ENCODE data around the gene PDPN.

Gene PDPN

GRCh38 chr1:13617773-13618172, 34.1 kb downstream of the PDPN start:
- Mint-ChIP-seq H3K27ac (no peak overlapping the region), H3K4me1 (no peaks in the 10 kb centered on the region), H3K4me3 (no peak overlapping the region), H3K27me3 (peaks cover 2% of the 10 kb centered on the region), H3K36me3 (ENCODE audit: low read depth) (no peaks in the 10 kb centered on the region), H3K9me3 (no peaks in the 10 kb centered on the region)
- ATAC-seq (no peak), DNase-seq (no peak)

DNA sequence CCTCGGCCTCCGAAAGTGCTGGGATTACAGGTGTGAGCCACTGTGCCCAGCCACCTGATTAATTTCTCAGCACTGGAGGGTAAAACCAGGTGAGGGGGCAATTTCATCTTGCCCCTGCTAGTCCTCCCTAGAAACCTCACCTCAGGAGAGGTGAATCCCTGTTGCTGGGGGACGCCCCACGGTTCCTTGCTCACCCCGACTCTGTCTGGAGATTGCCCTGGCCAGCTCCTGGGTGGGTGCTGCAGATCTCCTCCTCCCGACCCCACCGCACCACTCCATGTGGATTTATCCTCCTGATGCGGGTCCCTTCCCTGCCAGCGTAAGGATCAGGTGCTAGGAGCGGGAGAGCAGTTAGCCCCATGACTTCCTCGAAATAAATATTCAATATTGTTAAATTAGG, 34.9 kb downstream of the PDPN start:
- H3K27ac Mint-ChIP-seq: no peak overlapping the region
- DNase-seq (no peak), ATAC-seq (no peak)
- no peak overlapping the region for H3K4me3 Mint-ChIP-seq
- H3K36me3 Mint-ChIP-seq (ENCODE audit: low read depth): no peaks in the 10 kb centered on the region
- no peaks in the 10 kb centered on the region for H3K4me1 Mint-ChIP-seq
- H3K27me3 Mint-ChIP-seq: peaks cover 2% of the 10 kb centered on the region
- H3K9me3 Mint-ChIP-seq: no peaks in the 10 kb centered on the region

- DNase-seq: no peak
- no peaks in the 10 kb centered on the region for H3K36me3 Mint-ChIP-seq (ENCODE audit: low read depth)
- ATAC-seq: no peak
- no peaks in the 10 kb centered on the region for H3K4me1 Mint-ChIP-seq
- peaks cover 2% of the 10 kb centered on the region for H3K27me3 Mint-ChIP-seq
- no peak overlapping the region for H3K4me3 Mint-ChIP-seq
- H3K9me3 Mint-ChIP-seq: no peaks in the 10 kb centered on the region
- H3K27ac Mint-ChIP-seq: no peak overlapping the region
Measured at GRCh38 chr1:13619909-13620308, 36.3 kb downstream of the PDPN start.

DNA sequence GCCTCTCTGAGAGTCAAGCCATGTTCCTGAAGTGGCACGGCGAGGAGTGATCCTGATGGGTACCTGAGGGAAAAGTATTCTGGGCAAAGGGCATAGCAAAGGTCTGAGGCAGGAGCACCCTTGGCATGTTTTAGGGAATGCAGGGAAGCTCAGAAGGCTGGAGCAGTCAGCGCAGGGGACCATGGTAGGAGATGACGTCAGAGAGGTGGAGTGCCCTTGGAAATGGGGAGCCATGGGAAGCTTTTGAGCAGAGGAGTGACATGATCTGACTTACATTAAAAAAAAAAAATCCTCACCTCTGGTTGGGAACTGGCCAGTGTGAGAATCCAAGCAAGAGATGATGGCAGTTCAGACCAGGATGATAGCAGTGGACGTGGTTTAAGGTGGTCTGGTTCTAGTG, 37.2 kb downstream of the PDPN start:
- no peak for DNase-seq
- Mint-ChIP-seq H3K9me3 (no peaks in the 10 kb centered on the region), H3K27ac (no peak overlapping the region), H3K4me1 (no peaks in the 10 kb centered on the region), H3K36me3 (ENCODE audit: low read depth) (no peaks in the 10 kb centered on the region), H3K4me3 (no peak overlapping the region), H3K27me3 (peaks cover 2% of the 10 kb centered on the region)
- ATAC-seq: no peak

GRCh38 chr1:13622446-13622845, 38.8 kb downstream of the PDPN start:
- H3K9me3 Mint-ChIP-seq: no peaks in the 10 kb centered on the region
- ATAC-seq: no peak
- H3K27ac Mint-ChIP-seq: no peak overlapping the region
- H3K4me3 Mint-ChIP-seq: no peak overlapping the region
- H3K36me3 Mint-ChIP-seq (ENCODE audit: low read depth): no peaks in the 10 kb centered on the region
- no peaks in the 10 kb centered on the region for H3K4me1 Mint-ChIP-seq
- no peak for DNase-seq
- peaks cover 2% of the 10 kb centered on the region for H3K27me3 Mint-ChIP-seq

- ATAC-seq (no peak), DNase-seq (no peak)
- H3K36me3 Mint-ChIP-seq (ENCODE audit: low read depth): no peaks in the 10 kb centered on the region
- peaks cover 2% of the 10 kb centered on the region for H3K27me3 Mint-ChIP-seq
- H3K4me3 Mint-ChIP-seq: no peak overlapping the region
- no peak overlapping the region for H3K27ac Mint-ChIP-seq
- H3K9me3 Mint-ChIP-seq: no peaks in the 10 kb centered on the region
- no peaks in the 10 kb centered on the region for H3K4me1 Mint-ChIP-seq
Measured at GRCh38 chr1:13623021-13623637, 39.5 kb downstream of the PDPN start.

GRCh38 chr1:13624526-13624925, 40.9 kb downstream of the PDPN start:
- DNase-seq (no peak), ATAC-seq (no peak)
- Mint-ChIP-seq H3K36me3 (ENCODE audit: low read depth) (no peaks in the 10 kb centered on the region), H3K27ac (no peak overlapping the region), H3K4me1 (no peaks in the 10 kb centered on the region), H3K27me3 (no peaks in the 10 kb centered on the region), H3K4me3 (no peak overlapping the region), H3K9me3 (no peaks in the 10 kb centered on the region)

GRCh38 chr1:13627127-13627526, 43.5 kb downstream of the PDPN start:
- DNase-seq (no peak), ATAC-seq (no peak)
- H3K27me3 Mint-ChIP-seq: no peaks in the 10 kb centered on the region
- H3K9me3 Mint-ChIP-seq: peaks cover 5% of the 10 kb centered on the region
- H3K36me3 Mint-ChIP-seq (ENCODE audit: low read depth): no peaks in the 10 kb centered on the region
- no peak overlapping the region for H3K4me3 Mint-ChIP-seq
- H3K4me1 Mint-ChIP-seq: no peaks in the 10 kb centered on the region
- H3K27ac Mint-ChIP-seq: no peak overlapping the region

DNA sequence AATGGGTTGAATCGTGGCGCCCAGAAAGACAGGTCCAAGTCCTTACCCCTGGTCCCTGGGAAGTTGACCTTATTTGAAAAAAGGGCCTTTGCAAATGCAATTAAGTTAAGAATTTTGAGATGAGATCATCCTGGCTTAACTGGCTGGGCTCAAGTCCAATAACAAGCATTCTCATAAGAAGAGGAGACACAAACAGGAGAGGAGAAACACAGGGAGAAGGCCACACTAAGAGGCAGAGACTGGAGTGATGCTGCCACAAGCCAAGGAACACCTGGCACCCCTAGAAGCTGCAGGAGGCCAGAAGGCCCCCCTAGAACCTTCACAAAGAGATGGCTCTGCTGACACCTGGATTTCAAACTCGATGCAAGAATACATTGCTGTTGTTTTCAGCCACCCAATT, 44.6 kb downstream of the PDPN start:
- Mint-ChIP-seq H3K27me3 (no peaks in the 10 kb centered on the region), H3K36me3 (ENCODE audit: low read depth) (no peaks in the 10 kb centered on the region), H3K4me3 (no peak overlapping the region), H3K27ac (no peak overlapping the region), H3K4me1 (no peaks in the 10 kb centered on the region), H3K9me3 (peaks cover 5% of the 10 kb centered on the region)
- ATAC-seq (no peak), DNase-seq (no peak)

GRCh38 chr1:13628711-13629110, 45.1 kb downstream of the PDPN start:
- no peak for DNase-seq
- no peak overlapping the region for H3K27ac Mint-ChIP-seq
- H3K4me1 Mint-ChIP-seq: no peaks in the 10 kb centered on the region
- H3K4me3 Mint-ChIP-seq: no peak overlapping the region
- no peaks in the 10 kb centered on the region for H3K36me3 Mint-ChIP-seq (ENCODE audit: low read depth)
- ATAC-seq: no peak
- H3K27me3 Mint-ChIP-seq: no peaks in the 10 kb centered on the region
- H3K9me3 Mint-ChIP-seq: peaks cover 5% of the 10 kb centered on the region

DNA sequence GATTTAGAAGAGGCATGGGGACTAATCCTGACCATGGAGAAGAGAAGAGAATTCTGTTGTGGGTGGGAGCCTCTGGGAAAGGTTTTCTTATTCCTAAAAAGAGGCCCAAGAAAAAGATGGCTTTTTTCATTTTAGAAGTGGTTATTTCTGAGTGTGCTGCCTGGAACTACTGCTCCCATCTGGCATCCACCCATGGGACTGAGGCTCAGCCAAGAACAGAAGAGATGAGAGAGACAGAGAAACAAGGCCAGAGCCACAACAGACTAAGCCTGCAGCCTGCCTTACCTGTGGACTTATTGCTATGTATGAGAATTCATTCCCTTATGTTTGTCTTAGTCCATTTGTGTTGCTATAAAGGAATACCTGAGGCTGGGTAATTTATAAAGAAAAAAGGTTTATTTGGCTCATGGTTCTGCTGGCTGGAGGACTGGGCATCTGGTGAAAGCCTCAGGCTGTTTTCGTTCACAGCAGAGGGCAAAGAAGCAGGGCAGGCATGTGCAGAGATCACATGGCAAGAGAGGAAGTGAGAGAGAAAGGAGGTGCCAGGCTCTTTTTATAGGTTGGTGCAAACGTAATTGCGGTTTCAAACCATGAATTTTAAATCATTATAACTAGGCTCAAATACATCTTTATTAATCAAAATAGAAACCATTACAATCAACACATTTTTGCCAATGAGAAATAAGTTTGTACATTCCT, 58.8 kb downstream of the PDPN start:
- H3K4me3 Mint-ChIP-seq: no peak overlapping the region
- peaks cover 21% of the 10 kb centered on the region for H3K9me3 Mint-ChIP-seq
- no peak for ATAC-seq
- H3K4me1 Mint-ChIP-seq: peaks cover 2% of the 10 kb centered on the region
- H3K27ac Mint-ChIP-seq: no peak overlapping the region
- DNase-seq: no peak
- H3K27me3 Mint-ChIP-seq: peaks cover 3% of the 10 kb centered on the region
- H3K36me3 Mint-ChIP-seq (ENCODE audit: low read depth): no peaks in the 10 kb centered on the region

DNA sequence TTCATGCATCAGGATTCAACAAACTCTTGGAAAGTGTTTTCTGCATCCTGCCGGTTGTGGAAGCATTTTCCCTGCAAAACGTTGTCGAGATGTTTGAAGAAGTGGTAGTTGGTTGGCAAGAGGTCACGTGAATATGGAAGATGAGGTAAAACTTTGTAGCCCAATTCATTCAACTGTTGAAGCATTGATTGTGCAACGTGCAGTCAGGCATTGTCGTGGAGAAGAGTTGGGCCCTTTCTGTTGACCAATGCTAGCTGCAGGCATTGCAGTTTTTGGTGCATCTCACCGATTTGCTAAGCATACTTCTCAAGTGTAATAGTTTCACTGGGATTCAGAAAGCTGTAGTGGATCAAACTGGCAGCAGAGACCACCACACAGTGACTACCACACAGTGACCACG, 59.4 kb downstream of the PDPN start:
- no peak overlapping the region for H3K4me3 Mint-ChIP-seq
- H3K9me3 Mint-ChIP-seq: peaks cover 18% of the 10 kb centered on the region

GRCh38 chr1:13646521-13646920, 62.9 kb downstream of the PDPN start:
- no peak overlapping the region for H3K4me3 Mint-ChIP-seq
- no peak for DNase-seq
- peaks cover 2% of the 10 kb centered on the region for H3K4me1 Mint-ChIP-seq
- peaks cover 3% of the 10 kb centered on the region for H3K27me3 Mint-ChIP-seq
- peaks cover 6% of the 10 kb centered on the region for H3K9me3 Mint-ChIP-seq
- no peak overlapping the region for H3K27ac Mint-ChIP-seq
- no peak for ATAC-seq
- H3K36me3 Mint-ChIP-seq (ENCODE audit: low read depth): peaks cover 1% of the 10 kb centered on the region

More for the DNA sequence above, 59.4 kb downstream of the PDPN start:
- ATAC-seq: no peak
- H3K27ac Mint-ChIP-seq: no peak overlapping the region
- H3K36me3 Mint-ChIP-seq (ENCODE audit: low read depth): peaks cover 1% of the 10 kb centered on the region
- peaks cover 3% of the 10 kb centered on the region for H3K27me3 Mint-ChIP-seq
- H3K4me1 Mint-ChIP-seq: peaks cover 2% of the 10 kb centered on the region
- DNase-seq: no peak

DNA sequence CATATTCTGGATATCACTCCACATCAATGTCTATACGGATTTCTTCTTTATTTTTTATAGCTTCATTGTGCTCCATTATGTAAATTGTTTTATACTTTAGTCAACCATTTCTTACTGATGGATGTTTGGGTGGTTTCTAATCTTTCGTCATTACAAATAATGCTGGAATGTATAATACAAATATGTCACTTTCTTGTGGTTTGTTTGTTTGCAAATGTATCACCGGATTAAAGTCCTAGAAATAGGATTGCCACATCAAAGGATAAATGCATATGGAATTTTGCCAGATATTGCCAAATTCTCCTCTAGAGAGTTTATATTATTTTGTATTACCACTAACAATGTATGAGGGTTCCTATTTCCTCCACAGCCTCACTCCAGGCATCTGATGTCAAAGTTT, 67.6 kb downstream of the PDPN start:
- Mint-ChIP-seq H3K4me3 (no peak overlapping the region), H3K27me3 (peaks cover 2% of the 10 kb centered on the region), H3K4me1 (no peaks in the 10 kb centered on the region), H3K27ac (no peak overlapping the region), H3K36me3 (ENCODE audit: low read depth) (peaks cover 1% of the 10 kb centered on the region), H3K9me3 (peaks cover 6% of the 10 kb centered on the region)
- no peak for DNase-seq
- ATAC-seq: no peak

DNA sequence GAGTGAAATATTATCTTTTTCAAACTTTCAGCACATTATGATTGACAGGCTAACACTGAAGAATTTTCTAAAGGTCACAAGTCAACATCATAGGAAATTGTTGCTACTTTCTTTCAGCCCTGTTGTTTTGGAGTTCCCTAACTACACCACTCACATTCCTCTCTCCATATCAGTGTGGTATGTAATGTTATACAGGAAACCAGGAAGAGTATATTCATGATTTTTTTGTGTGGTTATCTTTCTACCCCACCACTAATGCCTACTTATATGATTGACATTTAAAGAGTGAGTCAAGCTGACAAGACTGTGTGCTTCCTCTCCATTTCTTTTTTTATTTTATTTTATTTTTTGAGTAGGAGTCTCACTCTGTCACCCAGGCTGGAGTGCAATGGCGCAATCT, 68.6 kb downstream of the PDPN start:
- Mint-ChIP-seq H3K9me3 (peaks cover 6% of the 10 kb centered on the region), H3K4me3 (no peak overlapping the region), H3K27ac (no peak overlapping the region), H3K27me3 (peaks cover 2% of the 10 kb centered on the region), H3K4me1 (no peaks in the 10 kb centered on the region), H3K36me3 (ENCODE audit: low read depth) (peaks cover 1% of the 10 kb centered on the region)
- DNase-seq (no peak), ATAC-seq (no peak)
